NCI-H524 (cell line): ENCODE results near the gene SLC23A2.
"Not testable (repeated sequence)": the region's sequence is repeated elsewhere in the genome, so short reads cannot be mapped to it uniquely, and the experiment has no call there.

ENCODE experiments used
- DNase-seq, 2 experiments: peaks; one replicate each; lab custom pipeline; 2025; lab: John Stamatoyannopoulos, UW

Gene SLC23A2

DNA sequence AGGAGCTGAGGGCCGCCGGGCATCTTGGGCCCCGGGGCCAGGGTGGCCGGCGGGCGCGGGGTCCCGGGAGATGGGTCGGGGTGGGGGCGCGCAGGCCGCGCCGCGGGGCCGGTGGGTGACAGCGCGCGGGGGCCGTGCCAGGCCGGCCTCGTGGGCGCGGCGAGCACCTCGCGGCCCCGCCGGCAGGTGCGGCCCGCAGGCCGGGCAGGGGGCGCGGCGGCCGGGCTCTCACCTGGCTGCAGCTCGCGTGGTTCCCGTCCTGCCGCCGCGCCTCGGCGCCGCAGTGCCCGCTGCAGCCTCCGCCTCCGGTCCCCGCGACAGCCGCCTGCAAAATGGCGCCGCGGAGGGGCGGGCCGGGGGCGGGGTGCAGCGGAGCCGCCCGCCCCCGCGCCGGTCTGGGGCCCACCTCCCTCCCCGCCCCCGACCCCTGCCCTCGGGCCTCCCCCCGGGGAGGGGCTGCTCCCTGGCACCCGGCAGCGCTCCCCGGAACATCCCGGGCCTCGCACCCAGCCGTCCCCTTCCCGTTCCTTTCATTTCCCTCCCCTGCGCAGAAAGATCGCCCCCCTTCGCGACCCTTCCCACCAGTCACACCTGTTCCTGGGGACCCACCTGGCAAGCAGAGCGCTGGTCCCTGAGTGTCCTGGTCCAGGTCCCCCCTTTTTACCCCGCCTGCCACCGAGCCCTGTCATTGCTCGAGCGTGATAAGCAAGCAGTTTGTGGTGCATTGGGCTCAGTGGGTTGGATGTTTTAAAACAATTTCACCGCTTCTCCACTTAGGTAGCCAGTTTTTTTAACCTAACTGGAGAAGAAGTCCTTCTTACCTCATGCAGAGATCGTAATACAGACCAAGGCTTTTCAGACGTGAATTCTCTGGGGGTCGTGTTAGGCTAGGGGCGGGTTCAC lies at the start of gene SLC23A2:
Gene SLC23A2 (minus strand): TSS at position 337 of the 903 bp plus-strand sequence. CDS start 68,948 bp downstream, outside the sequence.
- DNase-seq = peak in 1 of 2 experiments; percentile 43

DNA sequence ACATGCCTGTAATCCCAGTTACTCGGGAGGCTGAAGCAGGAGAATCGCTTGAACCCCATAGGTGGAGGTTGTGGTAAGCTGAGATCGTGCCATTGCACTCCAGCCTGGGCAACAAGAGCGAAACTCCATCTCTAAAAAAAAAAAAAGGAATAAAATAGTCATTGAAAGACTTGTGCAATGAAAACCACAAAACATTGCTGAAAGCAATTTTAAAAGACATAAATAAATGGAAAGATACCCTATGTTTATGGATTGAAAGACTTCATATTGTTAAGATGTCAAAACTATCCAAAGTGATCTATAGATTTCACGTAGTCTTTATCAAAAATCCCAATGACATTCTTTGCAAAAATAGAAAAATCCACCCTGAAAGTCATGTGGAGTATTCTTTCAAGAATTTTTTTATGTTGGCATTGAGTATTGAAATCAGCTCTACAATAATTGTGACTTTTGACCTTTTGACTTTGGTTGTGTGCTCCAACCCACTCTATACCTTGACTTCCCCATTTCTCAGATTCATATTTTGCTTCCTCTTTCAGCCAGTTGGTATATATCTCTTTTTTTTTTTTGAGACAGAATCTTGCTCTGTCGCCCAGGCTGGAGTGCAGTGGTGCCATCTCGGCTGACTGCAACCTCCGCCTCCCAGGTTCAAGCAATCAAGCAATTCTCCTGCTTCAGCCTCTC lies 45.5 kb upstream of the SLC23A2 start:
- DNase-seq = no peak

DNA sequence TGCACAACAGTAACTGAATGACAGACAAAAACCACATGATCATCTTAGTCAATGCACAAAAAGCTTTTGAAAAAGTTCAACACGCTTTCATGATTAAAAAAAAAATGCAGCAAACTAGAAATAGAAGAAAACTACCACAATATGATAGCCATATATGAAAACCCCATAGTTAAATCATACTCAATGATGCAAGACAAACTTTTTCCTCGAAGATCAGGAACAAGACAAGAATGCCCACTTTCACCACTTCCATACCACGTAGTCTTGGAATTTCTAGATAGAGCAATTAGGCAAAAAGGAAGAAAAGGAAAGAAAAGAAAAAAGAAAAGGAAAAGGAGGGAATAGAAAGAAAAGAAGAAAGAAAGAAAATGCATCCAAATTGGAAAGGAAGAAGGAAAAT lies 44.6 kb upstream of the SLC23A2 start:
- DNase-seq = no peak

GRCh38 chr20:5044075-5044620 lies 42.8 kb upstream of the SLC23A2 start:
- DNase-seq = no peak

- DNase-seq = no peak
Observed at GRCh38 chr20:5041433-5041832, 40.1 kb upstream of the SLC23A2 start.

- no peak for DNase-seq
Observed at GRCh38 chr20:5040345-5040744, 39.0 kb upstream of the SLC23A2 start.

DNA sequence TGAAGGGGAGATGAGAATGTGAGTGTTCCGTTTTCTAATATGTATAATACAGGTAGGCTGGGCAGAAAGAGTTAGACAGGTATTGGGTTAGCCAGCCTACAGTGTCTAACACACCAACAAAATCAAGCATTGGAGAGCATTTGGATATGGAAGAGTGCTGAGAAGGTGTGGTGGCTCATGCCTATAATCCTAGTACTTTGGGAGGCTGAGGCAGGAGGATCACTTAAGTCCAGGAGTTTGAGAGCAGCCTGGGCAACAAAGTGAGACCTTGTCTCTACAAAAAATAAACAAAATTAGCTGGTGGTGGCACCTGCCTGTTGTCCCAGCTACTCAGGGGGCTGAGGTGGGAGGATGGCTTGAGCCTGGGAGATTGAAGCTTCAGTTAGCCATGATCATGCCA lies 38.6 kb upstream of the SLC23A2 start:
- DNase-seq = no peak

DNA sequence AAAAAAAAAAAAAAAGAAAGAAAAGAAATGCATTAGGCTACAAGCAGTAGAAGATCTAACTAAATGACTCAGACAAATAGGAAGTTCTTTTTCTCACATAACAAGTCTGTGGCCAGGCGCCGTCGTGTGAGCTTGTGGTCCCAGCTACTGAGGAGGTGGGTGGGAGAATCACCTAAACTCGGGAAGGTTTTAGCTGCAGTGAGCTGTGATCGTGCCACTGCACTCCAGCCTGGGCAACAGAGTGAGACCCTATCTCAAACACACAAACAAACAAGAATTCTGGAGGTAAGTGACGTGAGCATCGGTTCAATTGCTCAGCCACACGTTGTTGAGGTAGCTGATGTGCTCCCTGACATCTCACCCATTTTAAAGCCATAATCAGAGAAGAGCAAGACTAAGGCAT lies 37.9 kb upstream of the SLC23A2 start:
- DNase-seq = no peak

GRCh38 chr20:5036828-5037227 lies 35.5 kb upstream of the SLC23A2 start:
- DNase-seq = no peak

GRCh38 chr20:5035518-5035917 lies 34.2 kb upstream of the SLC23A2 start:
- DNase-seq = not testable (repeated sequence)

DNA sequence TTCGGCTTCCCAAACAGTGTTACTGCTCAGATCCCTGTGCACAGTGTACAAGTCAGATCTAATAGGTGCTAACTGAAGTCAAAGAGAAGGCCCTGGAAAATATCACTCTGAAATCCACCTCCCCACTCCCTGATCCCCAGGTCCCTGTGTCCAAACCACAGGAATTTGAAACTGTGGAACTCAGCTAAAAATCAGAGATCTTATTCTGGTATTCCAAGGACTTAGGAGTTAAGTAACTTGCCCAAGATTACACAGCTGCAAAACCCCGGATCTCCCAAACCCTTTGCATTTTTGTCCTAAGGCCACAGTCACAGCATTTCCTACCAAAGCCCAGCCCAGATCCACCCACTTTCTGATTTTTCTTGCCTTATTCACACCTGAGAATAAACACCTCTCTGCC lies 32.3 kb upstream of the SLC23A2 start:
- no peak for DNase-seq

DNA sequence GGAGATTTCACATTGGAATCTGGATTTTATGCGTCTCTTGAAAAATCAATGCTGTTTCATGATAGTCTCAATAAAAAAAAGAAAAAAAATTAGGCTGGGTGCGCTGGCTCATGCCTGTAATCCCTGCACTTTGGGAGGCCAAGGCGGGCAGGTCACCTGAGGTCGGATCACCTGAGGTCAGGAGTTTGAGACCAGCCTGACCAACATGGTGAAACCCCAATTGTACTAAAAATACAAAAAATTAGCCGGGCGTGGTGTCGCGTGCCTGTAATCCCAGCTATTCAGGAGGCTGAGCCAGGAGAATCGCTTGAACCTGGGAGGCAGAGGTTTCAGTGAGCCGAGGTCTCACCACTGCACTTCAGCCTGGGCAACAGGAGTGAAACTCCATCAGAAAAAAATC lies 30.4 kb upstream of the SLC23A2 start:
- DNase-seq = not testable (repeated sequence)

DNA sequence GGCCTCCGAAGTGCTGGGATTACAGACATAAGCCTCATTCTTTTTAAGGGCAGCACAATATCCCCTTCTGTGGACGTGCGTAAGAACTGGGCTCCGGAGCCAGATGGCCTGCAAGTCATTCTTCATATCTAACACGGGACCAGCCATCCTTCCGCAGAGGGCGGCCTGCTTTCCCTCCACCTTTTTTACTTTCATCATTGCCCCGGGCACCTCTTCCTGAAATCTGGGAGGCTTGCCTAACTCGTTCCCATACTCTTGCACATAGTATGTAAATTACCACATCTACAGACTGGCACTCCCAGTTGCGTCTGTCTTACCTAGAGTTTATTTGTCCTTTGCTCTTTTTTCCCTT lies 29.9 kb upstream of the SLC23A2 start:
- peak in 1 of 2 experiments; percentile 33 for DNase-seq

GRCh38 chr20:5030348-5031205 lies 29.3 kb upstream of the SLC23A2 start:
- DNase-seq = no peak

- DNase-seq = not testable (repeated sequence)
Observed at GRCh38 chr20:5028258-5029059, 27.1 kb upstream of the SLC23A2 start.

DNA sequence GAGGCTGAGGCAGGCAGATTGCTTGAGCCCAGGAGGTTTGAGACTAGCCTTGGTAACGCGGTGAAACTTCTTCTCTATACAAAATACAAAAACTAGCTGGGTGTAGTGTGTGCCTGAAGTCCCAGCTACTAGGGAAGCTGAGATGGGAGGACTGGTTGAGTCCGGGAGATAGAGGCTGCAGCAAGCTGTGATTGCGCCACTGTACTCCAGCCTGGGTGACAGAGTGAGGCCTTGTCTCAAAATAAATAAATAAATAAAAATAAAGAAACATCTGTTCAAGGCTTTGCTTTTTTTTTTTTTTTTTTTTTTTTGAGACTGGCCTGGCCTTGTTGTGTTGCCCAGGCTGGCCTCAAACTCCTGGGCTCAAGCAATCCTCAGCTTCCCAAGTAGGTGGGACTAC lies 23.7 kb upstream of the SLC23A2 start:
- no peak for DNase-seq

- DNase-seq = no peak
Observed at GRCh38 chr20:5024103-5024502, 22.8 kb upstream of the SLC23A2 start.

DNA sequence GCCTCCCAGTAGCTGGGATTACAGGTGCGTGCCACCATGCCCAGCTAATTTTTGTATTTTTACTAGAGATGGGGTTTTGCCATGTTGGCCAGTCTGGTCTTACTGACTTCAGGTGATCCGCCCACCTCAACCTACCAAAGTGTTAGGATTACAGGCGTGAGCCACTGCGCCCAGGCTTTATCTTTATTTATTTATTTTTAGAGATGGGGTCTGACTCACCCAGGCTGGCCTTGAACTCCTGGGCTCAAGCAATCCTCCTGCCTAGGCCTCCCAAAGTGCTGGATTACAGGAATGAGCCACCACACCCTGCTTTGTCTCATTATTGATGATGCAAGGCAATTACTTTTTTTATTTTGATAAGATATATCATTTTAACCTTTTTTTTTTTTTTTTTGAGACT lies 21.9 kb upstream of the SLC23A2 start:
- DNase-seq = not testable (repeated sequence)

- no peak for DNase-seq
Observed at GRCh38 chr20:5020760-5021159, 19.4 kb upstream of the SLC23A2 start.

DNA sequence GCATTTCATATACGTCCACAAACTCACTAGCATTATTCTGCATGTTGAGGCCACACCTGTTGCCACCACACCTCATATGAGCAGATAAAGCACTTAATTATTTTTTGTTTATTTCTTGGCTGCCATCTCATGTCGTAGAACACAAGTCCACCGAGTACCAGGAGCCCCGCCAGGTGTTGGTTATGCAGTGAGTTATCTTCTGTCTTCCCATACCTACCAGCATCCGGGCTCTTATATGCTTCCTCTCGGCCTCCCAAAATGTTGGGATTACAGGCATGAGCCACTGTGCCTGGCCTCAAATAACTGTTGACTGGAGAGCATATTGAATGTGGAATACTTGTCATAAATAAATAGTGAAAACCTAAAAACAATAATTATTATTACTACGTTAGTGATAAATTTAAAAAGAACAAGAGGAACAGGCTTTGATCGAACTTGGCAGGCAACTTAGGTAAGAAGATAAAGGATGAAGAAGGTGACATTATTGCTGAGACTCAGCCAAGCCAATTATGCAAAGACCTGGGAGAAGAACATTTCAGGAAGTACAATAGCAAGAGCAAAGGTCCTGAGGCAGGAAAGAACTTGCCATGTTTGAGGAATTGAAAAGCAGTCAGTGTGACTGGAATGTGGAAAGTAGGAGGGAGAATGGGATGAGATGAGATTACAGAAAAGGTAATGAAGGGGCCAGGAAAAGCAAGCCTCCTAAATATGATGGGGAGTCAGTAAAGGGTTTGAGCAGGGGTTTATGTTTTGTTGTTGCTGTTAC lies 12.6 kb upstream of the SLC23A2 start:
- DNase-seq = no peak
